Transverse colon (tissue), 4 donors: Measurements from ENCODE around the gene AMMECR1. TPM values are rescaled to one million over a fixed set of nuclear protein-coding genes. Genes with fewer than 3 reads are reported as not detected.

ENCODE experiments used
- DNase-seq: peaks from one replicate; pipeline ENCODE4 v3.0.0-alpha.2; 2019
- H3K27ac ChIP-seq, 4 donors: fragments of 200-600 bp; sonication (generic); 2 replicates each; pipeline ENCODE4 v1.5.1; 2016 to 2018; ENCODE audit warnings: inconsistent platforms in 4 of 4
- H3K27me3 ChIP-seq: fragments of 200-600 bp; sonication (generic); 2 replicates; pipeline ENCODE4 v1.5.1; 2017; ENCODE audit warnings: inconsistent platforms
- H3K36me3 ChIP-seq, 4 donors: fragments of 200-600 bp; sonication (generic); 2 replicates each; pipeline ENCODE4 v1.5.1; 2017 to 2019; ENCODE audit warnings: inconsistent platforms in 4 of 4
- H3K4me1 ChIP-seq, 4 donors: fragments of 200-600 bp; sonication (generic); 2 replicates each; pipeline ENCODE4 v1.5.1; 2017 to 2020; ENCODE audit warnings: inconsistent platforms in 4 of 4
- H3K4me3 ChIP-seq, 4 donors: fragments of 200-600 bp; sonication (generic); 1 replicate in 1 of 4; 2 replicates in 3 of 4; pipeline versions ENCODE4 v1.5.1 to v1.6.1; 2017 to 2019; ENCODE audit warnings: inconsistent platforms in 4 of 4
- H3K9me3 ChIP-seq, 2 donors: fragments of 200-600 bp; sonication (generic); 2 replicates each; pipeline ENCODE4 v1.5.1; 2017 to 2019; ENCODE audit warnings: inconsistent platforms in 2 of 2
- EP300 ChIP-seq: sonication (generic); formaldehyde crosslinking; IDR thresholded peaks from one replicate; pipeline ENCODE4 v1.6.1; 2017; ENCODE audit warnings: antibody characterized with exemption, low read depth
- POLR2A ChIP-seq: fragments of 450-650 bp; IDR thresholded peaks from one replicate; pipeline ENCODE4 v1.6.1; 2016; ENCODE audit warnings: antibody characterized with exemption, mild to moderate bottlenecking, moderate library complexity
- POLR2AphosphoS5 ChIP-seq, 3 donors: sonication (generic); formaldehyde crosslinking; IDR thresholded peaks; one replicate each; pipeline ENCODE4 v1.6.1; 2016; ENCODE audit warnings: antibody characterized with exemption in 3 of 3
- WGBS, 2 donors: methylation state at CpG; one replicate each; pipeline ENCODE4 v1.1.5; 2018; ENCODE audit warnings: low coverage in 1 of 2; 5-methylcytosine and 5-hydroxymethylcytosine counted together
- in situ Hi-C, 4 donors: fragments of 200-750 bp; cut with MboI; loops; one replicate each; pipeline versions ENCODE4 v1.15.0 to v1.15.1; 2017; ENCODE audit warnings: low sequenced_read_pairs in 3 of 4, low pct_ligation_motif_present in 1 of 4, low pct_unique_long_range_greater_than_20kb in 1 of 4
- intact Hi-C: fragments of 100-400 bp; cut with DNase I; formaldehyde crosslinking; loops from one replicate; pipeline ENCODE4 v1.15.1; 2023; ENCODE audit warnings: low total_unique reads
- total RNA-seq, 4 donors: library from RNA; depleted of rRNA; stranded (reverse); fragments of >200 nt; gene quantifications; one replicate each; pipeline ENCODE4 v1.1.0, GENCODE V29; 2016
- TF ChIP-seq, protein P1 (sequence below), 5 experiments: fragments of 200-600 bp in 3 of 5; fragments of 450-650 bp in 2 of 5; sonication (generic) in 3 of 5; IDR thresholded peaks; 1 replicate in 2 of 5; 2 replicates in 3 of 5; pipeline ENCODE4 v1.5.1; 2016 to 2017; ENCODE audit warnings: antibody characterized with exemption in 5 of 5, inconsistent platforms in 3 of 5, mild to moderate bottlenecking in 2 of 5, moderate library complexity in 1 of 5

The AMMECR1 gene
- total RNA-seq, 4 donors from 2014 or later, result 2.6 to 15.3 (median 8.6) TPM

DNA sequence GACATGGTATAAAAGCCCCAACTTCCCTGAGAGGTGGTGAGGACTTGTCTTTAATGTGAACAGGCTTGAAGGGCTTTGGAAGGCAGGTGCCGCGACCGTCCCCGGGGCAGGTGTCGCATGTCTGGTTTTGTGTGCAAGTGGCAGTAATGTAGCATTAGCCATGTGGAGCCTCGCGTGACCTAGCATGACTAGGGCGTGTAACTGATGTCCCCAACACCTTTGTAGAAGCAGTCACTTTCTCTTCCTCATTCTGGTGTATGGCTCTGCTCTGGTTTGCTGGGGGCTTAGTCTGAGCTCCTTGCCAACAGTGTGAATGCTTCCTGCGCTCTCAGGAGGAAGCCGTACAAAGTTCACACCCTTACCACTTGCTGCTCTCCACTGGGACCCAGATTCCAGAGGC is 145.7 kb downstream of the AMMECR1 start:
- TF ChIP-seq, protein P1, sequence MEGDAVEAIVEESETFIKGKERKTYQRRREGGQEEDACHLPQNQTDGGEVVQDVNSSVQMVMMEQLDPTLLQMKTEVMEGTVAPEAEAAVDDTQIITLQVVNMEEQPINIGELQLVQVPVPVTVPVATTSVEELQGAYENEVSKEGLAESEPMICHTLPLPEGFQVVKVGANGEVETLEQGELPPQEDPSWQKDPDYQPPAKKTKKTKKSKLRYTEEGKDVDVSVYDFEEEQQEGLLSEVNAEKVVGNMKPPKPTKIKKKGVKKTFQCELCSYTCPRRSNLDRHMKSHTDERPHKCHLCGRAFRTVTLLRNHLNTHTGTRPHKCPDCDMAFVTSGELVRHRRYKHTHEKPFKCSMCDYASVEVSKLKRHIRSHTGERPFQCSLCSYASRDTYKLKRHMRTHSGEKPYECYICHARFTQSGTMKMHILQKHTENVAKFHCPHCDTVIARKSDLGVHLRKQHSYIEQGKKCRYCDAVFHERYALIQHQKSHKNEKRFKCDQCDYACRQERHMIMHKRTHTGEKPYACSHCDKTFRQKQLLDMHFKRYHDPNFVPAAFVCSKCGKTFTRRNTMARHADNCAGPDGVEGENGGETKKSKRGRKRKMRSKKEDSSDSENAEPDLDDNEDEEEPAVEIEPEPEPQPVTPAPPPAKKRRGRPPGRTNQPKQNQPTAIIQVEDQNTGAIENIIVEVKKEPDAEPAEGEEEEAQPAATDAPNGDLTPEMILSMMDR (IDR thresholded peaks at IDR 0.05), result no peak
- no peak for TF ChIP-seq EP300
- TF ChIP-seq POLR2AphosphoS5 (IDR thresholded peaks at IDR 0.05), result no peak
- TF ChIP-seq POLR2A, result no peak
- WGBS, 2 donors, result 93% methylated on average over 10 of the region's 10 CpGs; no CpG with 5 or more reads in 1 of the 2 donors
- no peaks in the 10 kb centered on the region for H3K36me3 ChIP-seq
- no peak overlapping the region for H3K27ac ChIP-seq
- intact Hi-C loops (no loop called here), in situ Hi-C loops (no loop called here)
- no peaks in the 10 kb centered on the region for H3K27me3 ChIP-seq
- no peaks in the 10 kb centered on the region for H3K9me3 ChIP-seq
- H3K4me3 ChIP-seq, result no peak overlapping the region
- no peak for DNase-seq
- H3K4me1 ChIP-seq, result no peaks in the 10 kb centered on the region

DNA sequence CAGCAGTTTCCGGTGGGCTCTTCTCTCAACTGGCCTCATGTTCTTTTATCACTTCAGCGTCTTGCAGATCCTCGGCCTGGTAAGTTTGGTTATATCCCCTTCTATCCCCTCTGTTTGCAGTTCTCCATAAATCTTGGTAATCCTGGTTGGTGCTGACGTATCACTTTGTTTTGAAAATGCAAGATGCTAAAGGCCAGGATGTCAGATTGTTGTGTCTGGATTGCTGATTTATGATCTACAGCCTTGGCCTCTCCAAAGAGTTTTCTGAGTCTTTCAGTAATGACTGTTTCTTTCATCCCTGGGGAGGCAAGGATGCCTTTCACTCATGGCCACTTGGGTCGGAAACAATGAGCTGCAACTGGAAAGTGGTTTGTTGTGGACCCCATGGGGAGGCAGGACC is 146.4 kb downstream of the AMMECR1 start:
- 88% methylated on average over 5 of the region's 5 CpGs; no CpG with 5 or more reads in 1 of the 2 donors for WGBS, 2 donors
- TF ChIP-seq, protein P1 (IDR thresholded peaks at IDR 0.05), result no peak
- TF ChIP-seq POLR2A, result no peak
- no peak for TF ChIP-seq POLR2AphosphoS5 (IDR thresholded peaks at IDR 0.05)
- TF ChIP-seq EP300, result no peak
- H3K36me3 ChIP-seq, result no peaks in the 10 kb centered on the region
- no peaks in the 10 kb centered on the region for H3K27me3 ChIP-seq
- no peaks in the 10 kb centered on the region for H3K9me3 ChIP-seq
- in situ Hi-C loops (no loop called here), intact Hi-C loops (no loop called here)
- DNase-seq, result no peak
- no peak overlapping the region for H3K27ac ChIP-seq
- H3K4me3 ChIP-seq, result no peak overlapping the region
- no peaks in the 10 kb centered on the region for H3K4me1 ChIP-seq

DNA sequence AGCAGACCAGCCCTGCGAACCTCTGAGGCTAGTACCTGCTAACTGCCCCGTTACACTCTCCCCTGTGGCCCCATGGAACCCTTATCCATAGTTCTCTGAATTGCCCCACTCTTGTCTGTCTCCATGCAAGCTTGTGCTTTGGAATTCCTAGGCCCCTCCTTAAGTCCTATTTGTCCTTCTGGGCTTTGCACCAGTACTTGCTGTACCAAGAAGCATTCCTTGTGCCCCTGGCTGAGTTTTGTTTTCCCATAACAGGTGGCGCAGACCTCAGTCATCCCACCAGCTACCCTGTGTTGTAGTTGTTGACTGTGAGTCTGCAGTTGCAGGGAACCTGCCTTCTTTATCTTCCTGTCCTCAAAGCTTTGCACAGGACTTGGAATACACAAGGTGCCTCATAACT is 147.9 kb downstream of the AMMECR1 start:
- 96 to 100% methylated on average over 1 to 3 of the region's 3 CpGs for WGBS, 2 donors
- Histone ChIP-seq H3K4me1 (no peaks in the 10 kb centered on the region), H3K9me3 (no peaks in the 10 kb centered on the region), H3K4me3 (no peak overlapping the region), H3K27ac (no peak overlapping the region), H3K27me3 (no peaks in the 10 kb centered on the region), H3K36me3 (no peaks in the 10 kb centered on the region)
- in situ Hi-C loops, result no loop called here
- TF ChIP-seq EP300 (no peak), POLR2AphosphoS5 (IDR thresholded peaks at IDR 0.05) (no peak), POLR2A (no peak)
- TF ChIP-seq, protein P1 (IDR thresholded peaks at IDR 0.05), result no peak
- no peak for DNase-seq
- intact Hi-C loops, result no loop called here

DNA sequence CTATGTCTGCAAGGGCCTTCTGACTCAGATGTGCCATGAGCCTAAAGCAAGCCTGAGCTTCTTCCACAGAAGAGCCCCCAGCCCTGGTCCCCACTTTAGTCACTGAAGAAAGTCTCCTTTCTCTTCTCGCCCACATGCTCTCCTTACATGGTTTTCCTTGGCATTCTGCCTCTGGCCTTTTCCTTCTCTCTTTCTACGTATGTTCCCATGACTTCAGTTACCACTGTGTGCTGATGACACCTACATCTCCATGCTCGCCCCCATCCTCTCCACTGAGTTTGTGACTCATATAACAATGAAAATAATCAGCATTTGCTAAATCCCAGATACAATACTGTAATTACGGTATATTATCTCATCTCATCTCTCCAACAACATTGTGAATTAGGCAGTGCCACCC is 149.3 kb downstream of the AMMECR1 start:
- Histone ChIP-seq H3K36me3 (no peaks in the 10 kb centered on the region), H3K27me3 (no peaks in the 10 kb centered on the region), H3K27ac (no peak overlapping the region), H3K9me3 (no peaks in the 10 kb centered on the region), H3K4me3 (no peak overlapping the region), H3K4me1 (no peaks in the 10 kb centered on the region)
- in situ Hi-C loops, result loop anchor here in 1 of 4 donors (10.0 kb wide), 1 partner anchor 236 kb away; no protein-coding TSS in a partner anchor
- intact Hi-C loops, result loop anchor here (5.0 kb wide), 1 partner anchor 249 kb away; no protein-coding TSS in a partner anchor
- TF ChIP-seq POLR2AphosphoS5 (IDR thresholded peaks at IDR 0.05), result no peak
- TF ChIP-seq POLR2A, result no peak
- TF ChIP-seq, protein P1 (IDR thresholded peaks at IDR 0.05), result no peak
- TF ChIP-seq EP300, result no peak
- DNase-seq, result no peak
- WGBS, 2 donors, result 85% methylated on average over 4 of the region's 4 CpGs; no CpG with 5 or more reads in 1 of the 2 donors
